ENCODE data around the gene APRT. TPM values are rescaled to one million over a fixed set of nuclear protein-coding genes. Genes with fewer than 3 reads are reported as not detected.
A peak's percentile ranks its signal among the peaks of the same experiment; 100 is the strongest.

APRT gene
- total RNA-seq, 4 donors from 2014 or later: 32.5 to 82.2 (median 56.3) TPM

DNA sequence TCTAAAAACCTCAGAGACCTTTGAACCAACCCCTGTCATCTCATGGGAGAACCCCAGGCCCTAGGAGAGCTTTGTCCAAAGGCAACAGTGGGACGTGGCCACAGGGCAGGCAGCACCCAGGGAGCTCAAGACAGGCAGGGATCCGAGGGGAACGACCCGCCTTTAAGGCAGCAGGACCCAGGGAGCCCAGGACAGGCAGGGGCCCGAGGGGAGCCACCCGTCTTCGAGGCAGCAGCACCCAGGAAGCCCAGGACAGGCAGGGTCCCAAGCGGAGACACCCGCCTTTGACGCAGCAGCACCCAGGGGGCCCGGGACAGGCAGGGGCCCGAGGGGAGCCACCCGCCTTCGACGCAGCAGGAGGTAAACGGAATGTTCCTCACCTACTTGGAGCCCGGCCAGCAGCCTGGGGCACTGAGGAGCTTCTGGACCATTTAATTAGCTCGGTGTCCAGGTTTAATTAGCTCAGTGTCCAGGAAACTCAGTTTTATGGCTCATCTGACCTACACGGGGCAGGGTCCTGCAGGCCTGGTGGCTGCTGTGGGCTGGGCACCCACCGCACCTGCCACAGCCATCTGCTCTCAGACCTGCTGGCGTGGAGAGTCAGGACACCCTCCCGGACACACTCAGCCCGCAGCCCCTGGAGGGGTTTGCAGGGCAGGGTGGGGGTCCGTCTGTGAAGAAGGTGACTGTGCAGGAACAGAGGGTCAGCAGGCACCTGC lies 51.1 kb downstream of the APRT start:
- no peaks in the 10 kb centered on the region for H3K36me3 ChIP-seq
- DNase-seq: no peak
- peak overlapping the region; percentile 80 to 96 for H3K27ac ChIP-seq
- H3K27me3 ChIP-seq: no peaks in the 10 kb centered on the region
- peaks cover 0 to 6% of the 10 kb centered on the region in 2 donors for H3K4me1 ChIP-seq
- no peak for TF ChIP-seq POLR2A (IDR thresholded peaks at IDR 0.05)
- TF ChIP-seq, protein P1, sequence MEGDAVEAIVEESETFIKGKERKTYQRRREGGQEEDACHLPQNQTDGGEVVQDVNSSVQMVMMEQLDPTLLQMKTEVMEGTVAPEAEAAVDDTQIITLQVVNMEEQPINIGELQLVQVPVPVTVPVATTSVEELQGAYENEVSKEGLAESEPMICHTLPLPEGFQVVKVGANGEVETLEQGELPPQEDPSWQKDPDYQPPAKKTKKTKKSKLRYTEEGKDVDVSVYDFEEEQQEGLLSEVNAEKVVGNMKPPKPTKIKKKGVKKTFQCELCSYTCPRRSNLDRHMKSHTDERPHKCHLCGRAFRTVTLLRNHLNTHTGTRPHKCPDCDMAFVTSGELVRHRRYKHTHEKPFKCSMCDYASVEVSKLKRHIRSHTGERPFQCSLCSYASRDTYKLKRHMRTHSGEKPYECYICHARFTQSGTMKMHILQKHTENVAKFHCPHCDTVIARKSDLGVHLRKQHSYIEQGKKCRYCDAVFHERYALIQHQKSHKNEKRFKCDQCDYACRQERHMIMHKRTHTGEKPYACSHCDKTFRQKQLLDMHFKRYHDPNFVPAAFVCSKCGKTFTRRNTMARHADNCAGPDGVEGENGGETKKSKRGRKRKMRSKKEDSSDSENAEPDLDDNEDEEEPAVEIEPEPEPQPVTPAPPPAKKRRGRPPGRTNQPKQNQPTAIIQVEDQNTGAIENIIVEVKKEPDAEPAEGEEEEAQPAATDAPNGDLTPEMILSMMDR (IDR thresholded peaks at IDR 0.05): no peak
- H3K9me3 ChIP-seq: no peaks in the 10 kb centered on the region
- intact Hi-C loops (cut with DNase I; ENCODE audit: low total_unique reads): no loop called here
- no peak overlapping the region for H3K4me3 ChIP-seq

DNA sequence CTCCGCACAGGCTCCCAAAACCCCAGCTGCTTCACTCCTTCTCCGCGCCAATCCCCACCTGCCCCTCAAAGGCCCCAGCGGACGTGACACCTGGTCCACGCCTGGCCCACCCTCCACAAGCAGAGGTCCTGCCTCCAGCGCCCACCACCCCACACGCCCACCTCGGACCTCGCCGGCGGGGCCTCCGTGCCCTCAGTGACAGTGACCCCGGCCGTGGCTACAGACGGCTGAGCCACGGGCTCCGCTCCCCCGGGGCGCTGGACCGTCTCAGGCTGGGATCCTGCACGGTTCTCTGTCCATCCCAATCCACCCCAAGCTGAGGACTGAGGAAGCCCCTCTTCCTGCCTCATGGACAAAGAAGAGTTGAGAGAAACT lies 51.8 kb downstream of the APRT start:
- peaks cover 0 to 6% of the 10 kb centered on the region in 2 donors for H3K4me1 ChIP-seq
- no peaks in the 10 kb centered on the region for H3K27me3 ChIP-seq
- no peaks in the 10 kb centered on the region for H3K36me3 ChIP-seq
- peak overlapping the region; percentile 7 to 27 for H3K4me3 ChIP-seq
- TF ChIP-seq, protein P1 (IDR thresholded peaks at IDR 0.05): no peak
- TF ChIP-seq POLR2A (IDR thresholded peaks at IDR 0.05): no peak
- H3K9me3 ChIP-seq: no peaks in the 10 kb centered on the region
- DNase-seq: no peak
- intact Hi-C loops (cut with DNase I; ENCODE audit: low total_unique reads): no loop called here
- peak overlapping the region; percentile 80 to 96 for H3K27ac ChIP-seq

Other genes starting within 250 kb of the APRT start
- 10 to 100 TPM in 2 of 4 donors, 1 to 10 TPM in 1, under 1 TPM in 1; 0.88 to 58.8 (median 9.5) TPM for gene ZC3H18, start 241.5 kb downstream of the APRT start, total RNA-seq
- not detected for gene IL17C, start 173.4 kb downstream of the APRT start, total RNA-seq
- 10 to 100 TPM; 17.4 to 72.0 (median 38.3) TPM for gene CYBA, start 160.9 kb downstream of the APRT start, total RNA-seq
- gene MVD, start 148.8 kb downstream of the APRT start, total RNA-seq: 10 to 100 TPM in 2 of 4 donors, 1 to 10 TPM in 2; 2.4 to 22.1 (median 15.0) TPM
- gene SNAI3, start 125.4 kb downstream of the APRT start, total RNA-seq: under 1 TPM in 2 of 4 donors, not detected in 2; 0.14 to 0.43 TPM
- gene RNF166, start 105.5 kb downstream of the APRT start, total RNA-seq: 10 to 100 TPM; 14.2 to 33.2 (median 20.0) TPM
- gene CTU2, start 105.4 kb downstream of the APRT start, total RNA-seq: 10 to 100 TPM in 3 of 4 donors, under 1 TPM in 1; 0.88 to 20.3 (median 14.6) TPM
- 100 to 1,000 TPM in 2 of 4 donors, 10 to 100 TPM in 2; 62.3 to 161 (median 123) TPM for gene PIEZO1, start 26.7 kb downstream of the APRT start, total RNA-seq
- 1 to 10 TPM in 1 of 4 donors, under 1 TPM in 1, not detected in 2; 0.34 to 6.6 TPM for gene CDT1, start 8.1 kb downstream of the APRT start, total RNA-seq
- 10 to 100 TPM in 2 of 4 donors, 1 to 10 TPM in 2; 1.8 to 36.2 (median 16.4) TPM for gene GALNS, start 45.0 kb upstream of the APRT start, total RNA-seq
- gene TRAPPC2L, start 45.2 kb upstream of the APRT start, total RNA-seq: 100 to 1,000 TPM in 1 of 4 donors, 10 to 100 TPM in 3; 21.5 to 680 (median 70.6) TPM
- not detected for gene PABPN1L, start 54.7 kb upstream of the APRT start, total RNA-seq
- 10 to 100 TPM in 1 of 4 donors, 1 to 10 TPM in 1, under 1 TPM in 2; under 0.01 to 12.1 (median 3.1) TPM for gene CBFA2T3, start 165.3 kb upstream of the APRT start, total RNA-seq

Measured in uterus (tissue), 4 donors.